ENCODE results near the gene FREY1. TPM values are rescaled to one million over a fixed set of nuclear protein-coding genes. Genes with fewer than 3 reads are reported as not detected.

FREY1 gene
- total and polyA plus RNA-seq, 7 donors: 0.14 to 0.56 (median 0.37) TPM; not detected in 4

DNA sequence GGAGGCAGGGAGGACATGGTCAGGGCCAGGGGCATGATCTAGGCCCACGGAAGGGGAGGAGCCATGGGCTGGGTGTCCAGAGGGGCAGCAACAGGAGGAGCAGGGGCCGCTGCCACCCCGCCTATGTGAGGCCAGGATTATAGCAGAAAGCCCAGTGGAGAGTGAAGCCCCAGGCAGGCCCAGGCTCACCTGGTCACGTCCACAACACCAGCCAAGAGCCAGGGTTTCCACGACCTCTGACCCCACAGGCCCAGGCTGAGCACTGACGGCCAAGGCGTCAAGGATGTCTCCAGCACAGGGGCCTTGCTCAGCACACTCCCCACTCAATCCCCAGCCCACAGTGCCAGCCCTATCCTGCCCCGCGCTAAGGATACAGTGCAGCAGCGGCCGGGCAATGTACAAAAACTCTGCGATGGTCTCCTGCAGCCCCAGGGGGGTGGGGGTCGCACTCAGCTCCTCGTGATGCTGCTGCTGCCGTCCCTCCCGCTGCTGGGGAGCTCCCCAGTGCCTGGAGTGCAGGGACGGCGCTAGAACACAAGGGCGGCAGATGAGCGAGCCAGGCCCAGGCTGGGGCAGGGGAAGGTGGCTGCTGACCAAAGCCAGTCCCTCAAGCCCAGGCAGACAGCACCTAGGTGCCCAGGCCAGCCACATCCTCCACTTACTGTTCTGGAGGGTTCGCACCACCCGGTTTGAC, 7.0 kb upstream of the FREY1 start:
- Histone ChIP-seq H3K9me3 (no peaks in the 10 kb centered on the region), H3K27ac (no peak overlapping the region), H3K27me3 (ENCODE audit: insufficient read depth in 3 of 3, low read length in 2 of 3) (no peaks in the 10 kb centered on the region), H3K4me3 (no peak overlapping the region), H3K4me1 (peaks cover 14% of the 10 kb centered on the region), H3K36me3 (ENCODE audit: insufficient read depth in 1 of 2, low read depth in 1 of 2) (peaks cover 3 to 72% of the 10 kb centered on the region in 2 donors)
- 85 to 93% (median 86%) methylated on average over 20 to 22 of the region's 22 CpGs for WGBS, 3 donors
- TF ChIP-seq, protein P1, sequence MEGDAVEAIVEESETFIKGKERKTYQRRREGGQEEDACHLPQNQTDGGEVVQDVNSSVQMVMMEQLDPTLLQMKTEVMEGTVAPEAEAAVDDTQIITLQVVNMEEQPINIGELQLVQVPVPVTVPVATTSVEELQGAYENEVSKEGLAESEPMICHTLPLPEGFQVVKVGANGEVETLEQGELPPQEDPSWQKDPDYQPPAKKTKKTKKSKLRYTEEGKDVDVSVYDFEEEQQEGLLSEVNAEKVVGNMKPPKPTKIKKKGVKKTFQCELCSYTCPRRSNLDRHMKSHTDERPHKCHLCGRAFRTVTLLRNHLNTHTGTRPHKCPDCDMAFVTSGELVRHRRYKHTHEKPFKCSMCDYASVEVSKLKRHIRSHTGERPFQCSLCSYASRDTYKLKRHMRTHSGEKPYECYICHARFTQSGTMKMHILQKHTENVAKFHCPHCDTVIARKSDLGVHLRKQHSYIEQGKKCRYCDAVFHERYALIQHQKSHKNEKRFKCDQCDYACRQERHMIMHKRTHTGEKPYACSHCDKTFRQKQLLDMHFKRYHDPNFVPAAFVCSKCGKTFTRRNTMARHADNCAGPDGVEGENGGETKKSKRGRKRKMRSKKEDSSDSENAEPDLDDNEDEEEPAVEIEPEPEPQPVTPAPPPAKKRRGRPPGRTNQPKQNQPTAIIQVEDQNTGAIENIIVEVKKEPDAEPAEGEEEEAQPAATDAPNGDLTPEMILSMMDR (IDR thresholded peaks at IDR 0.05): no peak
- DNase-seq (no peak), ATAC-seq (no peak)
- intact Hi-C loops (cut with DNase I): loop anchor here in 1 of 2 donors (10.0 kb wide), 1 partner anchor 49 kb away; no protein-coding TSS in a partner anchor

DNA sequence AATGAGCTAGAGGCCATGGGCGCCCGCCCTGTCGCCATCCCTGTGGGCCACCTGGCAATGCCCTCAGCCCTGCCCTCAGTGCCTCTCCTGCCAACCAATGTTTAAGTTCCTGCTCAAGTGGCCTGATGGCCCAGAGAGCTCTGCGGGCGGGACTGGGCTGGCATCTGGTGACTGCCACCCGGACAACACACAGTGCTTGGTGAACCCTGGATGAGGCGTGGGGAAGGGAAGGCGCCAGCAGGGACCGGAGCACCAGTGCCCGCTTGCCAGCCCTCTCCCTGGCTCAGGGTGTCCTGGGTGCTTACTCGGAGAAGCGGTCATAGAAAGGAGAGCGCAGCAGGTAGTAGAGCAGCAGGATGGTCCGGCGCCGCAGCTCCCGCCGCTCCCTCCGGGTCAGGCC, 6.4 kb upstream of the FREY1 start:
- Histone ChIP-seq H3K4me3 (no peak overlapping the region), H3K27ac (no peak overlapping the region), H3K9me3 (no peaks in the 10 kb centered on the region), H3K4me1 (peaks cover 14% of the 10 kb centered on the region), H3K36me3 (ENCODE audit: insufficient read depth in 1 of 2, low read depth in 1 of 2) (peaks cover 3 to 72% of the 10 kb centered on the region in 2 donors), H3K27me3 (ENCODE audit: insufficient read depth in 3 of 3, low read length in 2 of 3) (no peaks in the 10 kb centered on the region)
- DNase-seq (no peak), ATAC-seq (no peak)
- WGBS, 3 donors: 93 to 94% (median 94%) methylated on average over 19 of the region's 19 CpGs
- intact Hi-C loops (cut with DNase I): loop anchor here in 1 of 2 donors (10.0 kb wide), 1 partner anchor 49 kb away; no protein-coding TSS in a partner anchor
- TF ChIP-seq, protein P1 (IDR thresholded peaks at IDR 0.05): no peak

DNA sequence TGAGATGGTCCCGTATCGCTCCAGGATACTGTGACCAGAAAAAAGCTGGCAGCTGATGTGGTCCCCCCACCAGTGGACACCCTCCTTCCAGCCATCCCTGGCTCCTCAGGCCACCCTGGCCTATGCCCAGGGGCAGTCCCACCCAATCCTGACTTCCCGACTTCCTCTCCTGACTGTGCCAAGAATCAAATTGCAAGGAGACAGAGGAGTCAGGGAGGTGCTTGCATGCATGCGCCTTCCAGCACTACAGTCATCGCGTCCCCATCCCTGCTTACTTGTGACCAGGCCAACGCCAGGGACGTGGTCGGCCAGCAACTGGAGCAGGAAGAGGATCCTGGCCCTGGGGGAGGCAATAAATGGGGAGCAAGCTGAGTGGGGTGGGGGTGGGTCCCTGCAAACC, 3.6 kb upstream of the FREY1 start:
- H3K4me3 ChIP-seq: no peak overlapping the region
- no peaks in the 10 kb centered on the region for H3K9me3 ChIP-seq
- intact Hi-C loops (cut with DNase I): loop anchor here in 1 of 2 donors (10.0 kb wide), 1 partner anchor 46 kb away; no protein-coding TSS in a partner anchor
- no peak overlapping the region for H3K27ac ChIP-seq
- ATAC-seq (no peak), DNase-seq (no peak)
- 72 to 79% (median 74%) methylated on average over 9 of the region's 9 CpGs for WGBS, 3 donors
- H3K4me1 ChIP-seq: no peaks in the 10 kb centered on the region
- TF ChIP-seq, protein P1 (IDR thresholded peaks at IDR 0.05): no peak
- H3K27me3 ChIP-seq (ENCODE audit: insufficient read depth in 3 of 3, low read length in 2 of 3): no peaks in the 10 kb centered on the region
- H3K36me3 ChIP-seq (ENCODE audit: insufficient read depth in 1 of 2, low read depth in 1 of 2): peaks cover 3 to 66% of the 10 kb centered on the region in 2 donors

DNA sequence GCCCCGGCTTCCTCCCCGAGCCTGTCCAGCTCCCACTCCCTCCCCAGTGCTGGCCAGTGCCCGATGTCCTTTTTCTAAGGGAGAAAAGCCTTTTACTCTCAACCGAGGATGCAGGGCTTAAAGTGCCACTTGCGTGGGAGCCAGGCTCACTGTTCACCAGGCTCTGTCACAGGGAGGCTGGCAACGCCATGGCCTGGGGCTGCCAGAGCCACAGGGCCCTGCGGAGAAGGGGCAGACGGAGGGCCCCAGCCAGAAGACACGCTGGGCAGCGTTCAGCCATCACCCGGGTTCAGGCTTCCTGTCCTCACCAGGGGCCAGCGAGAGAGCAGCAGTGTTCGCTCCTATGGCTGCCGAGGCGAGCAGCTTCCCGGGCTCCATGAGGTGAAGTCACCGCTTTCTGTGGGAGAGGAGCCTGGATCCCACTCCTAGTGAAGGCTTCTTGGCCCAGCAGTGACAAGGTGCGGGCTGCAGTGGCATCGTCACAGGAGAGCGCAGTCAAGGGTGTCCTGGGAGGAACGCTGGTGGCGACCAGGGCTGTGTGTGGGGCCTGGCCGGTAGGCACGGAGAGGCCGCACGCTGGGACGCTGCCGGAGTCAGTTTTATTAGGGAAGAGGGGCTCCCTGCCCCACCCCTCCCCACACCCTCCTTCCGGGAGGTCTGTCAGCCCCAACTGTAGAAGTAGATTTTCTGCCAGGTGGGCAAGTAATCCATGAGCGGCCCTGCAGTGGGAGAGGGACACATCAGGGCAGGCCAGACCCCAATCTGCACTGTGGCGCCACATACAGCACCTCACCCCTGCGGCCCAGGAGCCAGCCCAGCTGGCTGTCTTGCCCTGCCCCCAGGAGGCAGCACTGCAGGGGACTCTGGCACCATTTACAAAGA, 2.8 kb upstream of the FREY1 start:
- DNase-seq (no peak), ATAC-seq (no peak)
- WGBS, 3 donors: 82 to 86% (median 84%) methylated on average over 32 of the region's 32 CpGs
- Histone ChIP-seq H3K9me3 (no peaks in the 10 kb centered on the region), H3K27ac (no peak overlapping the region), H3K36me3 (ENCODE audit: insufficient read depth in 1 of 2, low read depth in 1 of 2) (peaks cover 3 to 58% of the 10 kb centered on the region in 2 donors), H3K27me3 (ENCODE audit: insufficient read depth in 3 of 3, low read length in 2 of 3) (no peaks in the 10 kb centered on the region), H3K4me1 (no peaks in the 10 kb centered on the region), H3K4me3 (no peak overlapping the region)
- TF ChIP-seq, protein P1 (IDR thresholded peaks at IDR 0.05): no peak
- intact Hi-C loops (cut with DNase I): loop anchor here in 1 of 2 donors (10.0 kb wide), 1 partner anchor 45 kb away; no protein-coding TSS in a partner anchor

All from psoas muscle (tissue), 8 donors.